GM23338 (cell line): ENCODE data around the gene LRCH3.
"Not testable (repeated sequence)": the region's sequence is repeated elsewhere in the genome, so short reads cannot be mapped to it uniquely, and the experiment has no call there.

Experiments
- CREB1 ChIP-seq: fragments of 250-450 bp; sonication (Bioruptor Pico); IDR thresholded peaks from 2 replicates; pipeline ENCODE4 v1.5.0; 2020; ENCODE audit warnings: low read depth, mild to moderate bottlenecking, moderate library complexity
- CTCF ChIP-seq, 2 experiments: fragments of 200-600 bp in 1 of 2; sonication (generic) in 1 of 2; conservative IDR thresholded peaks; 2 replicates each; pipeline versions ENCODE4 v1.5.1 to v1.6.1; 2016 to 2017; ENCODE audit warnings: antibody characterized with exemption in 2 of 2, low read depth in 2 of 2, mild to moderate bottlenecking in 2 of 2, moderate library complexity in 1 of 2
- ETS1 ChIP-seq: IDR thresholded peaks from 2 replicates; pipeline ENCODE4 v1.6.1; 2016; ENCODE audit warnings: antibody characterized with exemption
- EZH2 ChIP-seq: fragments of 200-600 bp; sonication (generic); IDR thresholded peaks from one replicate; pipeline ENCODE4 v1.8.0; 2017; ENCODE audit warnings: antibody characterized with exemption, mild to moderate bottlenecking, low read depth; ENCODE audit not compliant: unreplicated experiment
- EZH2phosphoT487 ChIP-seq: fragments of 200-600 bp; sonication (generic); IDR thresholded peaks from one replicate; pipeline ENCODE4 v1.8.1; 2018; ENCODE audit warnings: antibody characterized with exemption; ENCODE audit not compliant: unreplicated experiment
- JUNB ChIP-seq: IDR thresholded peaks from one replicate; pipeline ENCODE4 v1.6.1; 2016; ENCODE audit warnings: antibody characterized with exemption; ENCODE audit not compliant: unreplicated experiment
- NANOG ChIP-seq: IDR thresholded peaks from 2 replicates; pipeline ENCODE4 v1.6.1; 2016; ENCODE audit warnings: antibody characterized with exemption, borderline replicate concordance
- POLR2AphosphoS5 ChIP-seq: IDR thresholded peaks from 2 replicates; pipeline ENCODE4 v1.6.1; 2016; ENCODE audit warnings: antibody characterized with exemption, low read depth
- REST ChIP-seq: IDR thresholded peaks from one replicate; pipeline ENCODE4 v1.6.1; 2018; ENCODE audit warnings: antibody characterized with exemption; ENCODE audit not compliant: unreplicated experiment
- STAT1 ChIP-seq: IDR thresholded peaks from one replicate; pipeline ENCODE4 v1.6.1; 2016; ENCODE audit warnings: antibody characterized with exemption; ENCODE audit not compliant: unreplicated experiment
- ZNF114 ChIP-seq: fragments of 250-450 bp; sonication (Bioruptor Pico); IDR thresholded peaks from 2 replicates; pipeline ENCODE4 v1.5.0; 2020; ENCODE audit warnings: mild to moderate bottlenecking, moderate library complexity
- ZNF331 ChIP-seq: fragments of 250-450 bp; sonication (Bioruptor Pico); IDR thresholded peaks from 2 replicates; pipeline ENCODE4 v1.5.0; 2020; ENCODE audit warnings: low read depth, mild to moderate bottlenecking, moderate library complexity
- ZNF462 ChIP-seq: fragments of 250-450 bp; sonication (Bioruptor Pico); IDR thresholded peaks from 2 replicates; pipeline ENCODE4 v1.5.0; 2020; ENCODE audit warnings: mild to moderate bottlenecking, moderate library complexity

GRCh38 chr3:197908550-197908949, 117.5 kb downstream of the LRCH3 start:
- TF ChIP-seq REST; CTCF (conservative IDR thresholded peaks at IDR 0.05; ENCODE audit: low read depth in 2 of 2); POLR2AphosphoS5; EZH2; ETS1; EZH2phosphoT487; JUNB; ZNF462 (CRISPR knock-in tag); ZNF114 (CRISPR knock-in tag); CREB1; NANOG; STAT1; ZNF331: not testable (repeated sequence)
